Measurements from ENCODE around the gene TMEM117. TPM values are rescaled to one million over a fixed set of nuclear protein-coding genes. Genes with fewer than 3 reads are reported as not detected.

The TMEM117 gene
- total RNA-seq, 2 donors from 2014 or later = 0.79 to 1.4 TPM

- Histone ChIP-seq H3K36me3 (ENCODE audit: control insufficient read depth, insufficient read depth, low read length) (no peaks in the 10 kb centered on the region), H3K9me3 (ENCODE audit: control insufficient read depth, low read length) (peaks cover 11% of the 10 kb centered on the region), H3K27ac (ENCODE audit: low read depth, low read length) (no peak overlapping the region), H3K9ac (ENCODE audit: extremely low read depth, low read length, poor library complexity, severe bottlenecking) (no peak overlapping the region), H3K4me3 (ENCODE audit: low read length) (no peak overlapping the region), H3K4me1 (ENCODE audit: control insufficient read depth, insufficient read depth, low read length) (no peaks in the 10 kb centered on the region), H3K27me3 (ENCODE audit: control insufficient read depth, insufficient read depth, low read length, poor library complexity, severe bottlenecking) (no peaks in the 10 kb centered on the region)
- Mint-ChIP-seq H3K27ac (no peak overlapping the region), H3K36me3 (ENCODE audit: low read depth) (no peaks in the 10 kb centered on the region), H3K4me3 (no peak overlapping the region), H3K27me3 (ENCODE audit: insufficient read depth) (no peaks in the 10 kb centered on the region), H3K9me3 (peaks cover 11% of the 10 kb centered on the region), H3K4me1 (no peaks in the 10 kb centered on the region)
- TF ChIP-seq CTCF (conservative IDR thresholded peaks at IDR 0.05) = no peak
- no peak for DNase-seq
Observed at GRCh38 chr12:44003721-44004120, 167.8 kb downstream of the TMEM117 start.

GRCh38 chr12:44015333-44015941 is 179.6 kb downstream of the TMEM117 start:
- DNase-seq = no peak
- Histone ChIP-seq H3K9ac (ENCODE audit: extremely low read depth, low read length, poor library complexity, severe bottlenecking) (no peak overlapping the region), H3K4me1 (ENCODE audit: control insufficient read depth, insufficient read depth, low read length) (peaks cover 4% of the 10 kb centered on the region), H3K27ac (ENCODE audit: low read depth, low read length) (no peak overlapping the region), H3K4me3 (ENCODE audit: low read length) (no peak overlapping the region), H3K36me3 (ENCODE audit: control insufficient read depth, insufficient read depth, low read length) (no peaks in the 10 kb centered on the region), H3K9me3 (ENCODE audit: control insufficient read depth, low read length) (no peaks in the 10 kb centered on the region), H3K27me3 (ENCODE audit: control insufficient read depth, insufficient read depth, low read length, poor library complexity, severe bottlenecking) (no peaks in the 10 kb centered on the region)
- peak; percentile 82 for TF ChIP-seq CTCF (conservative IDR thresholded peaks at IDR 0.05)
- Mint-ChIP-seq H3K36me3 (ENCODE audit: low read depth) (no peaks in the 10 kb centered on the region), H3K27ac (no peak overlapping the region), H3K4me1 (peaks cover 24% of the 10 kb centered on the region), H3K27me3 (ENCODE audit: insufficient read depth) (no peaks in the 10 kb centered on the region), H3K4me3 (no peak overlapping the region), H3K9me3 (no peaks in the 10 kb centered on the region)
- 0 to 11% methylated on average over 1 to 2 of the region's 3 CpGs for WGBS, 2 experiments (ENCODE audit: insufficient coverage in 1 of 2, insufficient read length in 1 of 2)

- Histone ChIP-seq H3K9me3 (ENCODE audit: control insufficient read depth, low read length) (no peaks in the 10 kb centered on the region), H3K9ac (ENCODE audit: extremely low read depth, low read length, poor library complexity, severe bottlenecking) (no peak overlapping the region), H3K4me3 (ENCODE audit: low read length) (no peak overlapping the region), H3K27ac (ENCODE audit: low read depth, low read length) (no peak overlapping the region), H3K36me3 (ENCODE audit: control insufficient read depth, insufficient read depth, low read length) (no peaks in the 10 kb centered on the region), H3K4me1 (ENCODE audit: control insufficient read depth, insufficient read depth, low read length) (peaks cover 4% of the 10 kb centered on the region), H3K27me3 (ENCODE audit: control insufficient read depth, insufficient read depth, low read length, poor library complexity, severe bottlenecking) (no peaks in the 10 kb centered on the region)
- Mint-ChIP-seq H3K4me1 (peaks cover 24% of the 10 kb centered on the region), H3K4me3 (no peak overlapping the region), H3K27me3 (ENCODE audit: insufficient read depth) (no peaks in the 10 kb centered on the region), H3K9me3 (no peaks in the 10 kb centered on the region), H3K27ac (no peak overlapping the region), H3K36me3 (ENCODE audit: low read depth) (no peaks in the 10 kb centered on the region)
- TF ChIP-seq CTCF (conservative IDR thresholded peaks at IDR 0.05) = no peak
- DNase-seq = no peak
Observed at GRCh38 chr12:44017216-44017615, 181.3 kb downstream of the TMEM117 start.

Data from endodermal cell (in vitro differentiated cells).